ENCODE results near the gene PARD3B. TPM values are rescaled to one million over a fixed set of nuclear protein-coding genes. Genes with fewer than 3 reads are reported as not detected.

Gene PARD3B
- total RNA-seq, 1 experiment from 2014 or later = 2.0 TPM

GRCh38 chr2:205386109-205386508 is 840.8 kb downstream of the PARD3B start:
- H3K4me1 ChIP-seq (ENCODE audit: control insufficient read depth in 1 of 2, insufficient read depth in 2 of 2, low read length in 2 of 2) = no peaks in the 10 kb centered on the region
- H3K9ac ChIP-seq (ENCODE audit: low read length) = no peak overlapping the region
- H4K20me1 ChIP-seq (ENCODE audit: insufficient read depth) = no peaks in the 10 kb centered on the region
- H3K79me2 ChIP-seq (ENCODE audit: insufficient read depth, low read length) = no peaks in the 10 kb centered on the region
- ATAC-seq (no peak), DNase-seq (ENCODE audit: low read depth, low spot score) (no peak)
- H3K4me2 ChIP-seq (ENCODE audit: low read length) = no peak overlapping the region
- no peak overlapping the region for H3K4me3 ChIP-seq (replicated peaks in 1 of 2; ENCODE audit: low read depth in 1 of 2, low read length in 2 of 2)
- ChIA-PET POLR2A (no interaction called here), RAD21 (ENCODE audit: low non-redundant PET in 1 of 2, low total read pairs in 2 of 2, uncharacterized antibody in 2 of 2, unreplicated experiment in 2 of 2) (no interaction called here), CTCF (no interaction called here)
- H3K9me2 ChIP-seq (ENCODE audit: insufficient read depth) = no peaks in the 10 kb centered on the region
- intact Hi-C loops (cut with micrococcal nuclease) = no loop called here
- no peak overlapping the region for H2AFZ ChIP-seq (ENCODE audit: low read depth, low read length, poor library complexity, severe bottlenecking)
- no peak overlapping the region for H3K27ac ChIP-seq (ENCODE audit: low read depth, low read length)
- no TSS peak for BruUV-seq (replicated peaks)
- TF ChIP-seq SRF (IDR thresholded peaks at IDR 0.05; ENCODE audit: low read depth) = no peak
- no peak for TF ChIP-seq CEBPB (IDR thresholded peaks at IDR 0.05; ENCODE audit: low read depth)
- no peak for TF ChIP-seq YY1 (IDR thresholded peaks at IDR 0.05; ENCODE audit: extremely low read depth, insufficient replicate concordance, low read depth, low read length)
- TF ChIP-seq ZBTB33 (IDR thresholded peaks at IDR 0.05; ENCODE audit: extremely low read depth, insufficient replicate concordance, low read length) = no peak
- TF ChIP-seq CBX3 (IDR thresholded peaks at IDR 0.05; ENCODE audit: low read depth) = no peak
- TF ChIP-seq ATF3 (IDR thresholded peaks at IDR 0.05) = no peak
- TF ChIP-seq REST (IDR thresholded peaks at IDR 0.05; ENCODE audit: low read depth) = no peak
- TF ChIP-seq EZH2 (IDR thresholded peaks at IDR 0.05) = no peak
- TF ChIP-seq EZH2phosphoT487 (IDR thresholded peaks at IDR 0.05; ENCODE audit: borderline replicate concordance) = no peak
- TF ChIP-seq TCF7L2 (IDR thresholded peaks at IDR 0.05; ENCODE audit: borderline replicate concordance, extremely low read depth, insufficient read depth, insufficient read length) = no peak
- H3K27me3 ChIP-seq (ENCODE audit: insufficient read depth, low read length) = 0 out of 2 replicates have a peak, but pooled peaks cover 2% of the 10 kb centered on the region
- no peaks in the 10 kb centered on the region; a peak in 1 of 4 replicates for H3K36me3 ChIP-seq (ENCODE audit: control insufficient read depth in 1 of 2, insufficient read depth in 2 of 2, low read length in 2 of 2)
- H3K9me3 ChIP-seq (ENCODE audit: control insufficient read depth in 1 of 2, insufficient read depth in 1 of 2, low read depth in 1 of 2, low read length in 2 of 2) = no peaks in the 10 kb centered on the region
